ENCODE data around the gene SLCO2B1. TPM values are rescaled to one million over a fixed set of nuclear protein-coding genes. Genes with fewer than 3 reads are reported as not detected.

The SLCO2B1 gene
- total RNA-seq, 1 experiment from 2014 or later = 277 TPM

DNA sequence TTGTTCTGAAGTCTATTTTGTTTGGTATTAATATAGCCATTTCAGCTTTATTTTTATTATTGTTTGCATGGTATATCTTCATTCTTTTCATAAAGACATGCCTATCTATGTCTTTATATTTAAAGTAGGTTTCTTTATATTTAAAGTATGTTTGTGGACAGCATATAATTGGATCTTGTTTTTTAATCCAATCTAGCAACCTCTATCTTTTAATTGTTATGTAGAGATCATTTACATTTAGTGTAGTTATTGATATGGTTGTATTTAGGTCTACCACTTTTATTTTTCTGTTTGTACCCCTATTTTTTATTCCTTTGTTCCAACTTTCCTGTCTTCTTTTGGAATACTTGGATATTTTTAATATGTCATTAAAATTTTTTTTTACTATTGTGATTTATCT, 103.4 kb downstream of the SLCO2B1 start:
- CTCF ChIA-PET = interaction anchor here (1.0 to 2.1 kb wide), 2 partner anchors 17 to 552 kb away, joined by 3 to 7 read pairs; no protein-coding TSS in a partner anchor
- DNase-seq = no peak
- H3K27me3 Mint-ChIP-seq (ENCODE audit: insufficient read depth, unreplicated experiment) = peaks cover 20% of the 10 kb centered on the region
- intact Hi-C loops (cut with micrococcal nuclease; ENCODE audit: unreplicated experiment) = no loop called here
- H3K4me3 Mint-ChIP-seq (ENCODE audit: unreplicated experiment) = no peak overlapping the region
- Histone ChIP-seq H3K27me3 (replicated peaks; ENCODE audit: control insufficient read depth, insufficient read depth, low read length) (no peaks in the 10 kb centered on the region), H3K36me3 (ENCODE audit: control insufficient read depth, insufficient read depth, low read length) (no peaks in the 10 kb centered on the region), H3K9me3 (peaks cover 17% of the 10 kb centered on the region), H3K4me3 (ENCODE audit: low read depth, low read length) (no peak overlapping the region), H3K4me1 (no peaks in the 10 kb centered on the region)
- POLR2A ChIA-PET = no interaction called here
- no TSS peak for BruUV-seq (replicated peaks)
- H3K27ac Mint-ChIP-seq (ENCODE audit: unreplicated experiment) = no peak overlapping the region
- H3K4me1 Mint-ChIP-seq (ENCODE audit: low read depth, unreplicated experiment) = no peaks in the 10 kb centered on the region
- H3K9me3 Mint-ChIP-seq (ENCODE audit: unreplicated experiment) = no peaks in the 10 kb centered on the region
- H3K36me3 Mint-ChIP-seq (ENCODE audit: insufficient read depth, unreplicated experiment) = peaks cover 8% of the 10 kb centered on the region
- TF ChIP-seq, protein P1, sequence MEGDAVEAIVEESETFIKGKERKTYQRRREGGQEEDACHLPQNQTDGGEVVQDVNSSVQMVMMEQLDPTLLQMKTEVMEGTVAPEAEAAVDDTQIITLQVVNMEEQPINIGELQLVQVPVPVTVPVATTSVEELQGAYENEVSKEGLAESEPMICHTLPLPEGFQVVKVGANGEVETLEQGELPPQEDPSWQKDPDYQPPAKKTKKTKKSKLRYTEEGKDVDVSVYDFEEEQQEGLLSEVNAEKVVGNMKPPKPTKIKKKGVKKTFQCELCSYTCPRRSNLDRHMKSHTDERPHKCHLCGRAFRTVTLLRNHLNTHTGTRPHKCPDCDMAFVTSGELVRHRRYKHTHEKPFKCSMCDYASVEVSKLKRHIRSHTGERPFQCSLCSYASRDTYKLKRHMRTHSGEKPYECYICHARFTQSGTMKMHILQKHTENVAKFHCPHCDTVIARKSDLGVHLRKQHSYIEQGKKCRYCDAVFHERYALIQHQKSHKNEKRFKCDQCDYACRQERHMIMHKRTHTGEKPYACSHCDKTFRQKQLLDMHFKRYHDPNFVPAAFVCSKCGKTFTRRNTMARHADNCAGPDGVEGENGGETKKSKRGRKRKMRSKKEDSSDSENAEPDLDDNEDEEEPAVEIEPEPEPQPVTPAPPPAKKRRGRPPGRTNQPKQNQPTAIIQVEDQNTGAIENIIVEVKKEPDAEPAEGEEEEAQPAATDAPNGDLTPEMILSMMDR (IDR thresholded peaks at IDR 0.05; ENCODE audit: insufficient read depth in 1 of 2, low read depth in 1 of 2, low read length in 1 of 2, severe bottlenecking in 1 of 2, unreplicated experiment in 1 of 2) = no peak

Other genes with a start within 250 kb of the SLCO2B1 start
- gene XRRA1, start 202.0 kb upstream of the SLCO2B1 start, total RNA-seq (2022) = 9.7 and 11.9 TPM in 2 replicates
- gene SPCS2, start 201.8 kb upstream of the SLCO2B1 start, total RNA-seq (2022) = 309 and 328 TPM in 2 replicates
- 19.3 and 21.8 TPM in 2 replicates for gene NEU3, start 162.2 kb upstream of the SLCO2B1 start, total RNA-seq (2022)
- not detected in 2 replicates for gene OR2AT4, start 54.2 kb upstream of the SLCO2B1 start, total RNA-seq (2022)
- 0.18 and 0.19 TPM in 2 replicates for gene TPBGL, start 89.7 kb downstream of the SLCO2B1 start, total RNA-seq (2022)
- 115 and 116 TPM in 2 replicates for gene ARRB1, start 200.6 kb downstream of the SLCO2B1 start, total RNA-seq (2022)
- gene RPS3, start 248.4 kb downstream of the SLCO2B1 start, total RNA-seq (2022) = 6,280 and 6,333 TPM in 2 replicates

Measured in Caco-2 (cell line).